Stimulated activated CD8-positive, alpha-beta memory T cell treated with anti-CD3 and anti-CD28 coated beads, Interleukin-4, amount 100 ng/mL, for 4 hours (primary cell): ENCODE measurements around the gene PSMD3.
A peak's percentile ranks its signal among the peaks of the same experiment; 100 is the strongest.

Experiments used
- DNase-seq, 2 donors: peaks; one replicate each; pipeline ENCODE4 v3.0.0-alpha.2; 2020; ENCODE audit warnings: low read depth in 2 of 2, low spot score in 1 of 2

PSMD3 gene

GRCh38 chr17:40022497-40022896 is 41.9 kb downstream of the PSMD3 start:
- no peak for DNase-seq

- no peak for DNase-seq
Observed at GRCh38 chr17:40022961-40023541, 42.4 kb downstream of the PSMD3 start.

- DNase-seq = no peak
Observed at GRCh38 chr17:40023590-40024292, 43.1 kb downstream of the PSMD3 start.

- DNase-seq = no peak
Observed at GRCh38 chr17:40024901-40025300, 44.3 kb downstream of the PSMD3 start.

- DNase-seq = no peak
Observed at GRCh38 chr17:40025559-40025958, 45.0 kb downstream of the PSMD3 start.

GRCh38 chr17:40025991-40026815 is 45.6 kb downstream of the PSMD3 start:
- no peak for DNase-seq

GRCh38 chr17:40026816-40027613 is 46.4 kb downstream of the PSMD3 start:
- DNase-seq = peak; percentile 49 to 55

GRCh38 chr17:40027614-40028012 is 47.0 kb downstream of the PSMD3 start:
- no peak for DNase-seq

GRCh38 chr17:40028595-40028994 is 48.0 kb downstream of the PSMD3 start:
- no peak for DNase-seq

GRCh38 chr17:40031706-40032105 is 51.1 kb downstream of the PSMD3 start:
- DNase-seq = no peak

- DNase-seq = no peak
Observed at GRCh38 chr17:40032322-40033320, 52.0 kb downstream of the PSMD3 start.

GRCh38 chr17:40033339-40033738 is 52.7 kb downstream of the PSMD3 start:
- DNase-seq = no peak

- DNase-seq = no peak
Observed at GRCh38 chr17:40034426-40035161, 54.0 kb downstream of the PSMD3 start.

GRCh38 chr17:40035162-40035559 is 54.6 kb downstream of the PSMD3 start:
- DNase-seq = no peak

- DNase-seq = no peak
Observed at GRCh38 chr17:40038882-40039513, 58.4 kb downstream of the PSMD3 start.

- DNase-seq = no peak
Observed at GRCh38 chr17:40041196-40041595, 60.6 kb downstream of the PSMD3 start.
